H9 (cell line): ENCODE measurements around the gene KSR1. TPM values are rescaled to one million over a fixed set of nuclear protein-coding genes. Genes with fewer than 3 reads are reported as not detected.
"Not testable (repeated sequence)": the region's sequence is repeated elsewhere in the genome, so short reads cannot be mapped to it uniquely, and the experiment has no call there.

Experiments used
- DNase-seq: peaks from one replicate; pipeline ENCODE4 v3.0.0-alpha.2; 2017
- H2AFZ ChIP-seq: one replicate; pipeline ENCODE4 v1.6.1; 2013; ENCODE audit warnings: mild to moderate bottlenecking, low read length, control low read depth, moderate library complexity
- H2AK5ac ChIP-seq: 2 replicates; pipeline ENCODE4 v1.6.1; 2013; ENCODE audit warnings: low read length, control low read depth, mixed read lengths; ENCODE audit not compliant: insufficient read length
- H2BK120ac ChIP-seq: one replicate; pipeline ENCODE4 v1.6.1; 2013; ENCODE audit warnings: low read depth, mild to moderate bottlenecking, low read length, control low read depth, inconsistent platforms; ENCODE audit not compliant: poor library complexity, severe bottlenecking
- H2BK12ac ChIP-seq: 2 replicates; pipeline ENCODE4 v1.6.1; 2013; ENCODE audit warnings: low read length, control low read depth, mixed read lengths, low read depth; ENCODE audit not compliant: insufficient read length
- H2BK15ac ChIP-seq: 2 replicates; pipeline ENCODE4 v1.6.1; 2013; ENCODE audit warnings: low read depth, low read length, control low read depth
- H2BK20ac ChIP-seq: one replicate; pipeline ENCODE4 v1.6.1; 2013; ENCODE audit warnings: low read depth, mild to moderate bottlenecking, low read length, control low read depth, inconsistent platforms; ENCODE audit not compliant: poor library complexity, severe bottlenecking
- H2BK5ac ChIP-seq: 2 replicates; pipeline ENCODE4 v1.6.1; 2013; ENCODE audit warnings: low read length, control low read depth, mixed read lengths; ENCODE audit not compliant: insufficient read length
- H3K14ac ChIP-seq: 2 replicates; pipeline ENCODE4 v1.6.1; 2013; ENCODE audit warnings: low read length, control low read depth; ENCODE audit not compliant: insufficient read depth
- H3K18ac ChIP-seq: 2 replicates; pipeline ENCODE4 v1.6.1; 2013; ENCODE audit warnings: low read depth, mild to moderate bottlenecking, mixed read lengths, low read length, control low read depth; ENCODE audit not compliant: insufficient read length
- H3K23ac ChIP-seq: 2 replicates; pipeline ENCODE4 v1.6.1; 2013; ENCODE audit warnings: low read length, control low read depth, mixed read lengths, low read depth; ENCODE audit not compliant: insufficient read length
- H3K23me2 ChIP-seq: 2 replicates; pipeline ENCODE4 v1.6.1; 2013; ENCODE audit warnings: low read depth, mild to moderate bottlenecking, mixed read lengths, low read length, control low read depth; ENCODE audit not compliant: insufficient read length, poor library complexity, severe bottlenecking
- H3K27ac ChIP-seq: 2 replicates; pipeline ENCODE4 v1.5.1; 2013; ENCODE audit warnings: low read length, control low read depth, mixed read lengths, low read depth; ENCODE audit not compliant: insufficient read length
- H3K27me3 ChIP-seq: 2 replicates; pipeline ENCODE4 v1.6.1; 2013; ENCODE audit warnings: low read length, control low read depth, inconsistent platforms; ENCODE audit not compliant: insufficient read depth
- H3K4ac ChIP-seq: 2 replicates; pipeline ENCODE4 v1.6.1; 2013; ENCODE audit warnings: low read depth, mild to moderate bottlenecking, control low read depth, inconsistent platforms, low read length, moderate library complexity
- H3K4me1 ChIP-seq: 2 replicates; pipeline ENCODE4 v1.6.1; 2013; ENCODE audit warnings: low read length, control low read depth, inconsistent platforms; ENCODE audit not compliant: insufficient read depth
- H3K4me2 ChIP-seq: 2 replicates; pipeline ENCODE4 v1.6.1; 2013; ENCODE audit warnings: low read length, control low read depth, mixed read lengths; ENCODE audit not compliant: insufficient read length, insufficient read depth
- H3K56ac ChIP-seq: 2 replicates; pipeline ENCODE4 v1.6.1; 2013; ENCODE audit warnings: low read depth, mild to moderate bottlenecking, mixed read lengths, low read length, control low read depth; ENCODE audit not compliant: insufficient read length
- H3K79me1 ChIP-seq: 2 replicates; pipeline ENCODE4 v1.6.1; 2013; ENCODE audit warnings: low read depth, mild to moderate bottlenecking, moderate library complexity, low read length, control low read depth, inconsistent platforms; ENCODE audit not compliant: insufficient read depth, poor library complexity, severe bottlenecking
- H3K79me2 ChIP-seq: 2 replicates; pipeline ENCODE4 v1.6.1; 2013; ENCODE audit warnings: low read length, control low read depth, inconsistent platforms; ENCODE audit not compliant: insufficient read depth
- H3K9ac ChIP-seq: 2 replicates; pipeline ENCODE4 v1.6.1; 2013; ENCODE audit warnings: low read length, control low read depth, mixed read lengths; ENCODE audit not compliant: insufficient read length; ENCODE audit errors: extremely low read depth
- H3K9me3 ChIP-seq: one replicate; pipeline ENCODE4 v1.6.1; 2013; ENCODE audit warnings: low read depth, low read length, inconsistent platforms; ENCODE audit not compliant: control insufficient read depth
- H3T11ph ChIP-seq: one replicate; pipeline ENCODE4 v1.6.1; 2013; ENCODE audit warnings: mild to moderate bottlenecking, low read length, control low read depth, inconsistent platforms
- H4K20me1 ChIP-seq: one replicate; pipeline ENCODE4 v1.6.1; 2013; ENCODE audit not compliant: control insufficient read depth, insufficient read length, insufficient read depth
- H4K5ac ChIP-seq: 2 replicates; pipeline ENCODE4 v1.6.1; 2013; ENCODE audit warnings: low read depth, mild to moderate bottlenecking, mixed read lengths, low read length, control low read depth; ENCODE audit not compliant: insufficient read length
- H4K8ac ChIP-seq: replicated peaks from 2 replicates; pipeline ENCODE4 v1.6.1; 2013; ENCODE audit warnings: low read length, control low read depth, mixed read lengths, low read depth; ENCODE audit not compliant: insufficient read length
- H4K91ac ChIP-seq: 2 replicates; pipeline ENCODE4 v1.6.1; 2013; ENCODE audit warnings: low read depth, mild to moderate bottlenecking, moderate library complexity, mixed read lengths, low read length, control low read depth; ENCODE audit not compliant: insufficient read length
- H3K27ac Mint-ChIP-seq, 3 experiments: 2 replicates in 2 of 3; 3 replicates in 1 of 3; pipeline ENCODE4 v1.8.0; 2020 to 2021; ENCODE audit warnings: mixed read lengths in 3 of 3, mild to moderate bottlenecking in 1 of 3, moderate library complexity in 1 of 3
- H3K27me3 Mint-ChIP-seq: 2 replicates; pipeline ENCODE4 v1.8.0; 2021; ENCODE audit warnings: low read depth, mild to moderate bottlenecking, moderate library complexity, mixed read lengths
- H3K36me3 Mint-ChIP-seq, 3 experiments: 2 replicates in 2 of 3; 3 replicates in 1 of 3; pipeline ENCODE4 v1.8.0; 2020 to 2021; ENCODE audit warnings: low read depth in 3 of 3, mixed read lengths in 3 of 3; ENCODE audit not compliant: insufficient read depth in 1 of 3
- H3K4me1 Mint-ChIP-seq, 2 experiments: 2 replicates each; pipeline ENCODE4 v1.8.0; 2020; ENCODE audit warnings: mixed read lengths in 2 of 2
- H3K4me3 Mint-ChIP-seq, 2 experiments: 2 replicates in 1 of 2; 3 replicates in 1 of 2; pipeline ENCODE4 v1.8.0; 2020 to 2021; ENCODE audit warnings: mild to moderate bottlenecking in 2 of 2, mixed read lengths in 2 of 2, moderate library complexity in 1 of 2
- H3K9me3 Mint-ChIP-seq, 2 experiments: 2 replicates in 1 of 2; 3 replicates in 1 of 2; pipeline ENCODE4 v1.8.0; 2020; ENCODE audit warnings: mild to moderate bottlenecking in 2 of 2, mixed read lengths in 2 of 2, moderate library complexity in 1 of 2
- CTCF ChIP-seq: fragments of 200-600 bp; sonication (generic); conservative IDR thresholded peaks from 3 replicates; pipeline ENCODE4 v1.8.0; 2021; ENCODE audit warnings: antibody characterized with exemption, mild to moderate bottlenecking
- WGBS: extraction: QIAGEN DNeasy Blood & Tissue Kit; methylation state at CpG from one replicate; pipeline ENCODE4 v1.1.7; 2013; ENCODE audit warnings: missing lambda C conversion rate, low lambda C conversion rate, mixed read lengths; ENCODE audit not compliant: insufficient read length; ENCODE audit errors: extremely low coverage; 5-methylcytosine and 5-hydroxymethylcytosine counted together
- total RNA-seq: library from RNA; stranded (reverse); gene quantifications from 2 replicates; pipeline ENCODE4 v1.2.1, GENCODE V29; 2021

KSR1 gene
- total RNA-seq, 1 experiment from 2014 or later, result 44.9 TPM

GRCh38 chr17:27665549-27665948, 209.3 kb downstream of the KSR1 start:
- no peaks in the 10 kb centered on the region for H3K79me1 ChIP-seq
- no peak overlapping the region for H2BK120ac ChIP-seq
- DNase-seq, result no peak
- no peak overlapping the region for H3K9ac ChIP-seq
- H3K27ac ChIP-seq, result no peak overlapping the region
- H3K56ac ChIP-seq, result no peak overlapping the region
- no peak overlapping the region for H3K4me2 ChIP-seq
- H3K23ac ChIP-seq, result no peak overlapping the region
- no peak overlapping the region for H3T11ph ChIP-seq
- no peak overlapping the region for H2AFZ ChIP-seq
- Mint-ChIP-seq H3K9me3 (no peaks in the 10 kb centered on the region; a peak in 1 of 5 replicates), H3K27ac (no peak overlapping the region; a peak in 1 of 7 replicates), H3K27me3 (peaks cover 3% of the 10 kb centered on the region; the same call in 1 of the 2 replicates), H3K36me3 (no peaks in the 10 kb centered on the region), H3K4me1 (no peaks in the 10 kb centered on the region), H3K4me3 (no peak overlapping the region)
- no peak overlapping the region for H2BK5ac ChIP-seq
- H3K27me3 ChIP-seq, result no peaks in the 10 kb centered on the region
- H4K5ac ChIP-seq, result no peak overlapping the region
- H3K4ac ChIP-seq, result no peak overlapping the region
- WGBS, result no CpG with 5 or more reads among the region's 4 CpGs
- no peaks in the 10 kb centered on the region for H3K79me2 ChIP-seq
- no peaks in the 10 kb centered on the region for H3K9me3 ChIP-seq
- no peak overlapping the region for H2BK15ac ChIP-seq
- no peak overlapping the region for H4K8ac ChIP-seq
- no peak overlapping the region for H2BK20ac ChIP-seq
- H3K14ac ChIP-seq, result no peak overlapping the region; the same call in 1 of the 2 replicates
- H2BK12ac ChIP-seq, result no peak overlapping the region
- H4K20me1 ChIP-seq, result no peaks in the 10 kb centered on the region
- no peak overlapping the region for H2AK5ac ChIP-seq
- TF ChIP-seq CTCF, result no peak
- H3K23me2 ChIP-seq, result peaks cover 3% of the 10 kb centered on the region
- H4K91ac ChIP-seq, result no peak overlapping the region
- no peak overlapping the region for H3K18ac ChIP-seq
- H3K4me1 ChIP-seq, result no peaks in the 10 kb centered on the region

GRCh38 chr17:27666270-27666669, 210.0 kb downstream of the KSR1 start:
- H4K91ac ChIP-seq, H3K23me2 ChIP-seq, H2BK20ac ChIP-seq, H3K9me3 ChIP-seq, H3K79me2 ChIP-seq, H2AK5ac ChIP-seq, H3K4me1 ChIP-seq, H3K23ac ChIP-seq, H3K27me3 ChIP-seq, H3K27me3 Mint-ChIP-seq, H3K18ac ChIP-seq, H3K27ac ChIP-seq, H2AFZ ChIP-seq, H3K4me3 Mint-ChIP-seq, H4K20me1 ChIP-seq, H3K27ac Mint-ChIP-seq, H2BK5ac ChIP-seq, H3K56ac ChIP-seq, H3K4me2 ChIP-seq, H4K5ac ChIP-seq, DNase-seq, H3K4me1 Mint-ChIP-seq, H3K14ac ChIP-seq, H3K36me3 Mint-ChIP-seq, H3T11ph ChIP-seq, H3K4ac ChIP-seq, H3K79me1 ChIP-seq, H3K9me3 Mint-ChIP-seq, H2BK12ac ChIP-seq, H2BK15ac ChIP-seq, H4K8ac ChIP-seq, H3K9ac ChIP-seq, H2BK120ac ChIP-seq: not testable (repeated sequence)
- no CpG with 5 or more reads among the region's 6 CpGs for WGBS
